ENCODE results near the gene KIAA0825.

Gene KIAA0825

GRCh38 chr5:94658272-94658671 lies 39.9 kb upstream of the KIAA0825 start:
- Histone ChIP-seq H3K9me3 (ENCODE audit: insufficient read depth, low read depth, low read length) (peaks cover 4% of the 10 kb centered on the region), H3K79me1 (ENCODE audit: low read length) (no peaks in the 10 kb centered on the region), H3K4ac (ENCODE audit: low read depth, low read length) (no peak overlapping the region), H2BK12ac (ENCODE audit: low read length) (no peak overlapping the region), H2AFZ (ENCODE audit: insufficient read depth, low read length, poor library complexity) (no peak overlapping the region), H3K23ac (ENCODE audit: low read length) (no peak overlapping the region), H3K79me2 (ENCODE audit: control insufficient read depth, insufficient read depth, low read length, poor library complexity) (no peaks in the 10 kb centered on the region), H4K8ac (ENCODE audit: low read depth, low read length) (no peak overlapping the region), H4K91ac (ENCODE audit: low read depth, low read length) (no peak overlapping the region), H3K36me3 (ENCODE audit: control insufficient read depth in 1 of 2, insufficient read depth in 2 of 2, low read length in 2 of 2) (peaks cover 0 to 3% of the 10 kb centered on the region in 2 experiments), H3K4me2 (ENCODE audit: low read length) (no peak overlapping the region), H4K12ac (ENCODE audit: low read depth, low read length) (no peak overlapping the region), H2AK5ac (ENCODE audit: low read length) (no peak overlapping the region), H3K4me1 (ENCODE audit: control insufficient read depth in 1 of 2, insufficient read depth in 2 of 2, low read length in 2 of 2) (no peaks in the 10 kb centered on the region), H2BK5ac (ENCODE audit: low read depth, low read length, poor library complexity) (no peak overlapping the region), H3K18ac (ENCODE audit: low read length) (no peak overlapping the region), H2BK120ac (ENCODE audit: insufficient read depth, low read length, poor library complexity) (no peak overlapping the region), H3K9ac (ENCODE audit: low read length) (no peak overlapping the region), H3K27me3 (ENCODE audit: insufficient read depth, low read length) (no peaks in the 10 kb centered on the region), H3K14ac (ENCODE audit: low read length) (no peak overlapping the region), H3K27ac (ENCODE audit: low read depth, low read length) (no peak overlapping the region), H3K4me3 (ENCODE audit: low read depth, low read length) (no peak overlapping the region)
- no CpG with 5 or more reads among the region's 1 CpG for WGBS (ENCODE audit: extremely low coverage, insufficient coverage, insufficient read length)
- no peak for DNase-seq

- Histone ChIP-seq H4K8ac (ENCODE audit: low read depth, low read length) (no peak overlapping the region), H2AK5ac (ENCODE audit: low read length) (no peak overlapping the region), H4K12ac (ENCODE audit: low read depth, low read length) (no peak overlapping the region), H3K4me3 (ENCODE audit: low read depth, low read length) (no peak overlapping the region), H2AFZ (ENCODE audit: insufficient read depth, low read length, poor library complexity) (no peak overlapping the region), H3K4me1 (ENCODE audit: control insufficient read depth in 1 of 2, insufficient read depth in 2 of 2, low read length in 2 of 2) (no peaks in the 10 kb centered on the region), H3K79me1 (ENCODE audit: low read length) (no peaks in the 10 kb centered on the region), H3K79me2 (ENCODE audit: control insufficient read depth, insufficient read depth, low read length, poor library complexity) (no peaks in the 10 kb centered on the region), H3K27me3 (ENCODE audit: insufficient read depth, low read length) (no peaks in the 10 kb centered on the region), H3K4me2 (ENCODE audit: low read length) (no peak overlapping the region), H3K9me3 (ENCODE audit: insufficient read depth, low read depth, low read length) (no peaks in the 10 kb centered on the region), H3K23ac (ENCODE audit: low read length) (no peak overlapping the region), H2BK5ac (ENCODE audit: low read depth, low read length, poor library complexity) (no peak overlapping the region), H3K9ac (ENCODE audit: low read length) (no peak overlapping the region), H3K14ac (ENCODE audit: low read length) (no peak overlapping the region), H3K4ac (ENCODE audit: low read depth, low read length) (no peak overlapping the region), H3K18ac (ENCODE audit: low read length) (no peak overlapping the region), H3K27ac (ENCODE audit: low read depth, low read length) (no peak overlapping the region), H2BK120ac (ENCODE audit: insufficient read depth, low read length, poor library complexity) (no peak overlapping the region), H4K91ac (ENCODE audit: low read depth, low read length) (no peak overlapping the region), H2BK12ac (ENCODE audit: low read length) (no peak overlapping the region), H3K36me3 (ENCODE audit: control insufficient read depth in 1 of 2, insufficient read depth in 2 of 2, low read length in 2 of 2) (no peaks in the 10 kb centered on the region)
- WGBS (ENCODE audit: extremely low coverage, insufficient coverage, insufficient read length), result no CpG with 5 or more reads among the region's 1 CpG
- DNase-seq, result no peak
These were observed 31.5 kb upstream of the KIAA0825 start for GRCh38 chr5:94649874-94650273.

GRCh38 chr5:94646758-94647157 lies 28.4 kb upstream of the KIAA0825 start:
- H3K79me1 ChIP-seq (ENCODE audit: low read length), result no peaks in the 10 kb centered on the region
- H3K14ac ChIP-seq (ENCODE audit: low read length), result no peak overlapping the region
- no peak overlapping the region for H2AFZ ChIP-seq (ENCODE audit: insufficient read depth, low read length, poor library complexity)
- H2AK5ac ChIP-seq (ENCODE audit: low read length), result no peak overlapping the region
- no peaks in the 10 kb centered on the region for H3K4me1 ChIP-seq (ENCODE audit: control insufficient read depth in 1 of 2, insufficient read depth in 2 of 2, low read length in 2 of 2)
- H2BK120ac ChIP-seq (ENCODE audit: insufficient read depth, low read length, poor library complexity), result no peak overlapping the region
- no peak for DNase-seq
- no peak overlapping the region for H4K12ac ChIP-seq (ENCODE audit: low read depth, low read length)
- no peaks in the 10 kb centered on the region for H3K79me2 ChIP-seq (ENCODE audit: control insufficient read depth, insufficient read depth, low read length, poor library complexity)
- no peak overlapping the region for H3K18ac ChIP-seq (ENCODE audit: low read length)
- H3K4ac ChIP-seq (ENCODE audit: low read depth, low read length), result no peak overlapping the region
- no peaks in the 10 kb centered on the region for H3K36me3 ChIP-seq (ENCODE audit: control insufficient read depth in 1 of 2, insufficient read depth in 2 of 2, low read length in 2 of 2)
- H2BK5ac ChIP-seq (ENCODE audit: low read depth, low read length, poor library complexity), result no peak overlapping the region
- no peak overlapping the region for H3K9ac ChIP-seq (ENCODE audit: low read length)
- H3K9me3 ChIP-seq (ENCODE audit: insufficient read depth, low read depth, low read length), result no peaks in the 10 kb centered on the region
- H2BK12ac ChIP-seq (ENCODE audit: low read length), result no peak overlapping the region
- H4K91ac ChIP-seq (ENCODE audit: low read depth, low read length), result no peak overlapping the region
- H3K27me3 ChIP-seq (ENCODE audit: insufficient read depth, low read length), result no peaks in the 10 kb centered on the region
- no peak overlapping the region for H3K23ac ChIP-seq (ENCODE audit: low read length)
- H3K4me2 ChIP-seq (ENCODE audit: low read length), result no peak overlapping the region
- H3K27ac ChIP-seq (ENCODE audit: low read depth, low read length), result no peak overlapping the region
- no peak overlapping the region for H3K4me3 ChIP-seq (ENCODE audit: low read depth, low read length)
- H4K8ac ChIP-seq (ENCODE audit: low read depth, low read length), result no peak overlapping the region

- no peaks in the 10 kb centered on the region for H3K27me3 ChIP-seq (ENCODE audit: insufficient read depth, low read length)
- H2AFZ ChIP-seq (ENCODE audit: insufficient read depth, low read length, poor library complexity), result no peak overlapping the region
- H4K91ac ChIP-seq (ENCODE audit: low read depth, low read length), result no peak overlapping the region
- H2BK5ac ChIP-seq (ENCODE audit: low read depth, low read length, poor library complexity), result no peak overlapping the region
- no peak overlapping the region for H3K23ac ChIP-seq (ENCODE audit: low read length)
- H2AK5ac ChIP-seq (ENCODE audit: low read length), result no peak overlapping the region
- H2BK120ac ChIP-seq (ENCODE audit: insufficient read depth, low read length, poor library complexity), result no peak overlapping the region
- H3K79me1 ChIP-seq (ENCODE audit: low read length), result no peaks in the 10 kb centered on the region
- no peak overlapping the region for H3K9ac ChIP-seq (ENCODE audit: low read length)
- H3K79me2 ChIP-seq (ENCODE audit: control insufficient read depth, insufficient read depth, low read length, poor library complexity), result no peaks in the 10 kb centered on the region
- H2BK12ac ChIP-seq (ENCODE audit: low read length), result no peak overlapping the region
- no CpG with 5 or more reads among the region's 3 CpGs for WGBS (ENCODE audit: extremely low coverage, insufficient coverage, insufficient read length)
- peak; percentile 62 to 83 for DNase-seq
- H3K36me3 ChIP-seq (ENCODE audit: control insufficient read depth in 1 of 2, insufficient read depth in 2 of 2, low read length in 2 of 2), result no peaks in the 10 kb centered on the region
- no peak overlapping the region for H3K27ac ChIP-seq (ENCODE audit: low read depth, low read length)
- H3K4me1 ChIP-seq (ENCODE audit: control insufficient read depth in 1 of 2, insufficient read depth in 2 of 2, low read length in 2 of 2), result no peaks in the 10 kb centered on the region
- H3K4me2 ChIP-seq (ENCODE audit: low read length), result no peak overlapping the region
- no peak overlapping the region for H3K18ac ChIP-seq (ENCODE audit: low read length)
- H4K12ac ChIP-seq (ENCODE audit: low read depth, low read length), result no peak overlapping the region
- H3K4me3 ChIP-seq (ENCODE audit: low read depth, low read length), result no peak overlapping the region
- no peak overlapping the region for H3K14ac ChIP-seq (ENCODE audit: low read length)
- no peaks in the 10 kb centered on the region for H3K9me3 ChIP-seq (ENCODE audit: insufficient read depth, low read depth, low read length)
- no peak overlapping the region for H3K4ac ChIP-seq (ENCODE audit: low read depth, low read length)
- no peak overlapping the region for H4K8ac ChIP-seq (ENCODE audit: low read depth, low read length)
These were observed 26.6 kb upstream of the KIAA0825 start for GRCh38 chr5:94645053-94645452.

Measured in trophoblast cell (in vitro differentiated cells and primary cell).